Tibial nerve (tissue), 4 donors: ENCODE data around the gene MYH11. TPM values are rescaled to one million over a fixed set of nuclear protein-coding genes. Genes with fewer than 3 reads are reported as not detected.
A peak's percentile ranks its signal among the peaks of the same experiment; 100 is the strongest.
"Not testable (repeated sequence)": the region's sequence is repeated elsewhere in the genome, so short reads cannot be mapped to it uniquely, and the experiment has no call there.

Experiments used
- DNase-seq, 2 donors: peaks; one replicate each; pipeline ENCODE4 v3.0.0-alpha.2; 2019; ENCODE audit warnings: low spot score in 2 of 2
- H3K27ac ChIP-seq, 4 donors: fragments of 200-600 bp; sonication (generic) in 3 of 4; one replicate each; pipeline ENCODE4 v1.5.1; 2017 to 2019; ENCODE audit warnings: mild to moderate bottlenecking in 1 of 4
- H3K27me3 ChIP-seq, 2 donors: fragments of 200-600 bp; sonication (generic) in 1 of 2; one replicate each; pipeline versions ENCODE4 v1.5.1 to v1.6.0; 2017 to 2019
- H3K36me3 ChIP-seq, 3 donors: fragments of 200-600 bp; sonication (generic); one replicate each; pipeline ENCODE4 v1.5.1; 2018 to 2019
- H3K4me1 ChIP-seq, 4 donors: fragments of 200-600 bp; sonication (generic) in 3 of 4; one replicate each; pipeline ENCODE4 v1.5.1; 2017 to 2019
- H3K4me3 ChIP-seq, 4 donors: fragments of 200-600 bp; sonication (generic) in 3 of 4; one replicate each; pipeline ENCODE4 v1.5.1; 2017 to 2019; ENCODE audit warnings: mild to moderate bottlenecking in 1 of 4, moderate library complexity in 1 of 4
- H3K9me3 ChIP-seq, 4 donors: fragments of 200-600 bp; sonication (generic) in 3 of 4; one replicate each; pipeline ENCODE4 v1.5.1; 2017 to 2019
- EP300 ChIP-seq, 2 donors: sonication (generic); formaldehyde crosslinking; IDR thresholded peaks; one replicate each; pipeline ENCODE4 v1.6.1; 2017; ENCODE audit warnings: antibody characterized with exemption in 2 of 2, mild to moderate bottlenecking in 1 of 2
- POLR2A ChIP-seq, 2 donors: fragments of 450-650 bp; IDR thresholded peaks; one replicate each; pipeline ENCODE4 v1.6.1; 2017; ENCODE audit warnings: antibody characterized with exemption in 2 of 2, mild to moderate bottlenecking in 2 of 2, moderate library complexity in 2 of 2
- WGBS, 2 donors: methylation state at CpG; one replicate each; pipeline ENCODE4 v1.1.5; 2018; 5-methylcytosine and 5-hydroxymethylcytosine counted together
- total RNA-seq, 4 donors: library from RNA; depleted of rRNA; stranded (reverse); fragments of >200 nt; gene quantifications; one replicate each; pipeline ENCODE4 v1.1.0, GENCODE V29; 2016
- TF ChIP-seq, protein P1 (sequence below), 5 experiments: fragments of 200-600 bp in 3 of 5; fragments of 450-650 bp in 2 of 5; sonication (generic) in 3 of 5; IDR thresholded peaks; one replicate each; pipeline ENCODE4 v1.5.1; 2016 to 2019; ENCODE audit warnings: antibody characterized with exemption in 5 of 5, mild to moderate bottlenecking in 3 of 5, moderate library complexity in 2 of 5

Gene MYH11
- total RNA-seq, 4 donors from 2014 or later, result 33.7 to 90.9 (median 71.8) TPM

DNA sequence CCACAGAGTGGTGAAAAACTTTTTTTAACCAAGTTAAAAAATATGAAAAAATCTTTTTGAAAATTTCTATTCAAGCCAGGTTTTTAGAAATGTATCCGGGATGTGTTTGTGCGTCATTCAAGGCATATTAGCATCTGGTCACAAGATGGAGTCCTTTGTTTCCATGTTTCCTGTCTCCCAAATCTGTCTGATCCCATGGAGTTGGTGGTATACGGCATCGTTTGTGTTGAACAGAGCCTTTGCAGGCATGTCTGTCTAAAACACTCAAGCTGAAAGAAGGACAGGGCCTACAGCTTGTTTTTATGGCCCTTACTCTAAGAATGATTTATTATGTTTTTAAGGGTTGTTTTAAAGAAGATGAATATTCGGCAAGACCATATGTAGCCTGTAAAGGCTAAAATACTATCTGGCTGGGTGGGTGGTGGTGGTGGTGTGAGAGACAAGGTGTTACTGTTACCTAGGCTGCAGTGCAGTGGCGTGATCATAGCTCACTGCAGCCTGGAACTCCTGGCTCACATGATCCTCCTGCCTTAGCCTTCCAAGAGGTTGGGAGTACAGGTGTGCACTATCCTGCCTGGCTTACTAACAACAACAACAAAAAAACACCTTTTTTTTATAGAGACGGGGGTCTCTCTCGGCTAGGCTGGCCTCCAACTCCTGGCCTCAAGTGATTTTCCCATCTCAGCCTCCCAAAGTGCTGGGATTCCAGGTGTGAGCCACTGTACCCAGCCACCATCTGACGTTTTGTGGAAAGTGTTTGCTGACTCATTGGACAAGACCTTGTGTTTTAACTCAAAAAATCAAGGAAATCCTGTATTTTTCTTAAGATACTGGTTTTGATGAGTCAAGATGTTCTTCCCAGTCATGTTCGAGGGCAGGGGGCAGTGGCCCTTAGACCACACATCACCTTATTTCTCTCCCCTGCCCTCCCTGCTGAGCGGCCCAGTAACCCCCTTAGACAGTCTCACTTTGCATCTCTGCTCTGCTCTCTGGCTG, 154.6 kb downstream of the MYH11 start:
- WGBS, 2 donors, result 70 to 75% methylated on average over 11 of the region's 11 CpGs
- H3K4me3 ChIP-seq, result no peak overlapping the region
- TF ChIP-seq POLR2A (IDR thresholded peaks at IDR 0.05), result no peak
- TF ChIP-seq EP300 (IDR thresholded peaks at IDR 0.05), result no peak
- TF ChIP-seq, protein P1, sequence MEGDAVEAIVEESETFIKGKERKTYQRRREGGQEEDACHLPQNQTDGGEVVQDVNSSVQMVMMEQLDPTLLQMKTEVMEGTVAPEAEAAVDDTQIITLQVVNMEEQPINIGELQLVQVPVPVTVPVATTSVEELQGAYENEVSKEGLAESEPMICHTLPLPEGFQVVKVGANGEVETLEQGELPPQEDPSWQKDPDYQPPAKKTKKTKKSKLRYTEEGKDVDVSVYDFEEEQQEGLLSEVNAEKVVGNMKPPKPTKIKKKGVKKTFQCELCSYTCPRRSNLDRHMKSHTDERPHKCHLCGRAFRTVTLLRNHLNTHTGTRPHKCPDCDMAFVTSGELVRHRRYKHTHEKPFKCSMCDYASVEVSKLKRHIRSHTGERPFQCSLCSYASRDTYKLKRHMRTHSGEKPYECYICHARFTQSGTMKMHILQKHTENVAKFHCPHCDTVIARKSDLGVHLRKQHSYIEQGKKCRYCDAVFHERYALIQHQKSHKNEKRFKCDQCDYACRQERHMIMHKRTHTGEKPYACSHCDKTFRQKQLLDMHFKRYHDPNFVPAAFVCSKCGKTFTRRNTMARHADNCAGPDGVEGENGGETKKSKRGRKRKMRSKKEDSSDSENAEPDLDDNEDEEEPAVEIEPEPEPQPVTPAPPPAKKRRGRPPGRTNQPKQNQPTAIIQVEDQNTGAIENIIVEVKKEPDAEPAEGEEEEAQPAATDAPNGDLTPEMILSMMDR (IDR thresholded peaks at IDR 0.05), result no peak
- DNase-seq, result no peak
- H3K27ac ChIP-seq, result peak overlapping the region in 1 of 4 donors; percentile 22
- H3K36me3 ChIP-seq, result peaks cover 0 to 75% (median 20%) of the 10 kb centered on the region in 3 donors
- peaks cover 0 to 11% (median 0%) of the 10 kb centered on the region in 4 donors for H3K4me1 ChIP-seq
- H3K27me3 ChIP-seq, result no peaks in the 10 kb centered on the region
- H3K9me3 ChIP-seq, result no peaks in the 10 kb centered on the region

DNA sequence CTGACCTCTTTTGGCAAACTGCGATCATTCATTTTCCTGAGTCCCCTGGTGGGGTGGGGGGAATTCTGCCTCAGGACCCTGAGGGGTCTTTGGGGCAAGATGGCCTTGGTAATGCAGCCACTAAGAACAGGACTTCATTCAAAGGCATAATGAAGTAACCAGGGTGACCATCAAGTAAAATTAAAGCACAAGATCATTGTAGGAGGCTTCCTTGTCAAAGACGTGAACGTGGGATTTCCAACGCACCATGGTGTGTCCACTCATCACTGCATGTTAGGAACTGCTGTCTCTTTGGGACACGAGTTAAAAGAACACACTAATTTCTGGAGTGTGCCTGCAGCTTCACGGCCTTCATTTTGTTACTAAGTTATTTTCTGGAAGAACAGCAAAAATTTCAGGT, 155.5 kb downstream of the MYH11 start:
- Histone ChIP-seq H3K9me3 (no peaks in the 10 kb centered on the region), H3K4me3 (no peak overlapping the region), H3K27ac (no peak overlapping the region), H3K36me3 (peaks cover 0 to 79% (median 26%) of the 10 kb centered on the region in 3 donors), H3K27me3 (no peaks in the 10 kb centered on the region), H3K4me1 (peaks cover 0 to 11% (median 0%) of the 10 kb centered on the region in 4 donors)
- DNase-seq, result no peak
- WGBS, 2 donors, result 83 to 86% methylated on average over 6 of the region's 6 CpGs
- TF ChIP-seq POLR2A (IDR thresholded peaks at IDR 0.05) (no peak), EP300 (IDR thresholded peaks at IDR 0.05) (no peak)
- TF ChIP-seq, protein P1 (IDR thresholded peaks at IDR 0.05), result no peak

DNA sequence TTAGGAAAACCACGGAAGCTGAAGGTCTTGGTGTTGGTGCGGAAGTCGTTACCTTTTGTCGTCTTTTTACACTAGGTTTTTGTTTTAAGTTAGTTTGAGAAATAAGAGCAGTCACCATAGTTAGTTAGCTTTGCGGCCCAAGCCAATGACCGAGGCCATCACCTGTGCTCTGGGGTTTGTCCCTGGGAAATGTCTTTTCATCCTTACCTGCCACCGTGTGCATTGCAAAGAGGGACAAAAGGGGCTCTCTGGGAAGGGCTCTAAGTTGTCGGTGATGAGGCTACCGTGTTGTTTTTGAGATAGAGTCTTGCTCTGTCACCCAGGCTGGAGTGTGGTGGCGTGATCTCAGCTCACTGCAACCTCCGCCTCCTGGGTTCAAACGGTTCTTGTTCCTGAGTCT, 157.0 kb downstream of the MYH11 start:
- TF ChIP-seq, protein P1 (IDR thresholded peaks at IDR 0.05), result no peak
- TF ChIP-seq EP300 (IDR thresholded peaks at IDR 0.05) (no peak), POLR2A (IDR thresholded peaks at IDR 0.05) (no peak)

DNA sequence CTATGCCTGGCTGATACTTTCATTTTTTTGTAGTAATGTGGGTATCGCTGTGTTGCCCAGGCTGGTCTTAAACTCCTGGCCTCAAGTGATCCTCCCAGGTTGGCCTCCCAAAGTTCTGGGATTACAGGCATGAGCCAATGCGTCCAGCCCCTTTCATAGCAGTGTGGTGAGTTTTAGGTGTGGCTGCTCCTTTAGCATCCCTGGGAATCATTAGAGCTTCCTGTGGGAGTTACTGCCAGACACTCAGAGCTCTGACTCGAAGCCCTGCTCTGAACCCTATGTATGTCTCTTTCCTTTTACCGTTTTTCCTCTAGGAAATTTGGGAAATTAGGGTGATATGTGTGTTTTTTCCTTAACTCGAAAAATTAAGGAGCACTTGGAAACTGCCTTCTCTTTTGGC, 162.3 kb downstream of the MYH11 start:
- Histone ChIP-seq H3K27me3 (no peaks in the 10 kb centered on the region), H3K9me3 (no peaks in the 10 kb centered on the region), H3K4me3 (no peak overlapping the region), H3K4me1 (no peaks in the 10 kb centered on the region), H3K36me3 (peaks cover 0 to 98% (median 37%) of the 10 kb centered on the region in 3 donors), H3K27ac (no peak overlapping the region)
- DNase-seq, result no peak
- TF ChIP-seq EP300 (IDR thresholded peaks at IDR 0.05) (no peak), POLR2A (IDR thresholded peaks at IDR 0.05) (no peak)
- TF ChIP-seq, protein P1 (IDR thresholded peaks at IDR 0.05), result no peak
- 86 to 90% methylated on average over 5 of the region's 5 CpGs for WGBS, 2 donors

More for the DNA sequence above, 157.0 kb downstream of the MYH11 start:
- Histone ChIP-seq H3K9me3 (no peaks in the 10 kb centered on the region), H3K27ac (no peak overlapping the region), H3K4me3 (no peak overlapping the region), H3K4me1 (peaks cover 0 to 5% (median 0%) of the 10 kb centered on the region in 4 donors), H3K36me3 (peaks cover 0 to 85% (median 29%) of the 10 kb centered on the region in 3 donors), H3K27me3 (no peaks in the 10 kb centered on the region)
- WGBS, 2 donors, result 93% methylated on average over 12 of the region's 12 CpGs
- DNase-seq, result no peak

DNA sequence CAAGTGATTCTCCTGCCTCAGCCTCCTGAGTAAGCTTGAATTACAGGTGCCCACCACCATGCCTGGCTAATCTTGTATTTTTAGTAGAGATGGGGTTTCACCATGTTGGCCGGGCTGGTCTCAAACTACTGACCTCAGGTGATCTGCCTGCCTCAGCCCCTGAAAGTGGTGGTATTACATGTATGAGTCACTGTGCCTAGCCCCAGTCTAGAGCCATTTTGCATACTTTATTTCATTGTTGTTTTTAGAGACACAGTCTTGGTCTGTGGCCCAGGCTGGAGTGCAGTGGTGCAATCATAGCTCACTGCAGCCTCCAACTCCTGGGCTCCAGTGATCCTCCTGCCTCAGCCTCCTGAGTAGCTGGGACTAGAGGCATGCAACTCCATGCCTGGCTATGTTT, 164.3 kb downstream of the MYH11 start:
- H3K4me3 ChIP-seq, result not testable (repeated sequence)
- WGBS, 2 donors, result 100% methylated on average over 1 of the region's 1 CpG

More for the DNA sequence above, 164.3 kb downstream of the MYH11 start:
- H3K4me1 ChIP-seq, DNase-seq, H3K27ac ChIP-seq, H3K27me3 ChIP-seq, H3K9me3 ChIP-seq: not testable (repeated sequence)
- H3K36me3 ChIP-seq, result peaks cover 0 to 94% (median 26%) of the 10 kb centered on the region in 3 donors
